CD4-positive, alpha-beta T cell treated with Interferon gamma for 1 hour (primary cell): Measurements from ENCODE around the gene AGAP1.
"Not testable (repeated sequence)": the region's sequence is repeated elsewhere in the genome, so short reads cannot be mapped to it uniquely, and the experiment has no call there.

ENCODE experiments used
- DNase-seq: peaks from one replicate; pipeline ENCODE4 v3.0.0-alpha.2; 2020

The AGAP1 gene

DNA sequence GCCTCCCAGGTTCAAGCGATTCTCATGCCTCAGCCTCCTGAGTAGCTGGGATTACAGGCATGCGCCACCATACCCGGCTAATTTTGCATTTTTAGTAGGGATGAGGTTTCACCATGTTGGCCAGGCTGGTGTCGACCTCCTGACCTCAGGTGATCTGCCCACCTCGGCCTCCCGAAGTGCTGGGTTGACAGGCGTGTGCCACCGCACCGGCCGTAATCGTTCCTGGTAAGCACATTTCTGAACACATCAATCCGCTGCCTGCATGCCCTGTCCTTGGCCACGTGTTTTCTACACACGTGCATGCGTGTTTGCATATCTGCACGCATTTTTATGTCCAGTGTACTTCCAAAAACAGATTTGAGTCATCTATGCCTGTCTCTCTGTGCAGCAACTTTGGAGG lies 597.0 kb downstream of the AGAP1 start:
- DNase-seq, result not testable (repeated sequence)

DNA sequence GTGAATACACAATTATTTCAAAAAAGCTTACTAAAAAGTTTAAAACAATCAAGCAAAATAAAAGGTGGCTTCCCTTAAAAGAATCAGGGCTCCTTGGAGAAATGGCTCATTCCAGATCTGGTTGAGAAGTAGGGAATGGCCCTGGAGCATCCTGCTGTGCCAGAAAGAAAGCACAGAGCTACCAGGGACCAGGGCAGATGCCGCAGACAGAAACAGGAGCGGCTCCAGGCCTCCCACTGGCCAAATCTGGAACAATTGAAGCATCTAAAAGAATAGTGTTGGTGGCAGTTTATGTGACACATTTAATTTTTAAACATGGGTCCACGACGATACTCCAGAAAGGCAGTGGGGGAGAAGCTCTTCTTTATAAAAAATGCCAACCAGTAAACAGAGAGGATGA lies 598.9 kb downstream of the AGAP1 start:
- DNase-seq, result no peak

DNA sequence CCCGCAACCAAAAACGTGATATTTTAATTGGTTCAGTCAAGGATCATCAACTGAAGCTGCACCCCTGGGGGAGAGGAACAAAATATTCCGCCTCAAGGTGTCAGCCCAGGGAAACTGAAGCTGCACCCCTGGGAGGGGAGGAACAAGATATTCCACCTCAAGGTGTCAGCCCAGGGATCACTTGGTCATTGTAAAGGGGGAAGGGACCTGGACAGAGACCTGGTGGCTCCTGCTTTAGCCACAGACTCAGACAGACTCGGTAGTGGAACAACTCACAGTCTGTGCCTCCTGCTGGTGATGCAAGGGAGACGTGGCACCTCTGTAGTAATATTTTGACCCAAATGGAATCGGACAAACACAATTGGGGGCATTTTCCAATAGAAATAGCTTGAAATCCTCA lies 599.3 kb downstream of the AGAP1 start:
- no peak for DNase-seq

DNA sequence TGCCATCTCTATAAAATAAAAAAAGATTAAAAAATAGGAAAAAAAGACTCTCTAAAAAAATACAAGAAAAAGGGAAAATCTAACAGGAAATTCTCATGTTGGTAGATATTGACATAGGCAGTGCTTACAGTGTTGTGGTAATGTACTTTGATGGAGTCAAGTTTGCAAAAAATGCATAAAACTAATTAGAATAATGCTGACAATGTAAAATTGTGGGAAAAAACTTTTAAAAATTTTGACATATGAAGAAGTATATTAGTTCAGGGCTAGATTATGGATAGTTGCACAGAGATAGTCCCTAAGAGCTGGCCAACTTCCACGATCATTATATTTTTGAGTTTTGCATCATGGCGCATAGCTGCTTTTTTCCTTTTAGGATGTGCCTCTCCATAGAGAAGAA lies 601.7 kb downstream of the AGAP1 start:
- no peak for DNase-seq

DNA sequence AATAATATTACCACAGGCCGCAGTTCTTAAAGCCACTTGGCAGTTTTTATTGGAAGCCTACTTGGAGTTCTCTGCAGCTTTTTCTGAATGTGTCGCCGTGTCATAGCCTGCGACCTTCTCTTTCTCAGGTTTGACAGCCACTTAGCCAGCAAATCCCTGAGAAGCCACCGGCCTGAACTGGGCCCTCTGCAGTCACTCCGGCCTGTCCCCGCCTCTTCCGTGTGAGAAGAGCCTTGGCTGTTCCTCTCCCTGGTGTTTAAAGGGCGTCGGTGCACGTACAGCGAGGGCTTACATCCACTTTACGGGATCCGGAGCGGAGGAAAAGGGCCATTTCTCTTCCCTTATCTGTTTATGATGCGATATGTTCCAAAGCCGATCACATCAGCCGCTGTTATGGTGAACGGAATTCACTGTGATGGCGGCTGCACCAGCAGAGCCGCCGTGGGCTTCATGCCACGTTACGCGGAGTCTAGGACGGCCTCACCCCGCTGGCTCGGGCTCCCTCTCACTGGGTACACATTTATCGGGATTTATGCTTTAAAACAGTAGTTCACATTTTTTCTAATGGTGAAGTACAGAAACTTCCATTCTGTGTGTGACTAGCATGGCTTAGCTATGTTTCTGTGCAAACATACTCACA lies 607.6 kb downstream of the AGAP1 start:
- no peak for DNase-seq

DNA sequence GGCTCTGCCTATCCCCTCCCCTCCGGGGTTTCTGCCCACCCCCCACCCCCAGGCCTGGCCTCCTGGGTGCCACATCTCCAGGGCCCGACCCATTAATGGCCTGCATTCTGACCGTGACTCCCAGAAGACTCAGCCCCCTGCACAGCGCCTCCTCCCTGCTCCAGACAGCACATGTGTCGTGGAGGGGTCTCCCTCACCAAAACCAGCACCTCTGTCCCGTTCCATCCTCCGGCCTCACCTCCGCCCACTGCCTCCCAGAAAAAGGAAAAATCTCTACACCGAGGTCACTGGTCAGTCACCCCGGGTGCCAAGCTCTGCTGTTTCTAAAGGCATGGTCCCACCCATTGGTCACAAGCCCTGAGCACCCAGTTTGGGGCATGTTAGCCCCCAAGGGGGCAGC lies 609.1 kb downstream of the AGAP1 start:
- DNase-seq, result no peak

DNA sequence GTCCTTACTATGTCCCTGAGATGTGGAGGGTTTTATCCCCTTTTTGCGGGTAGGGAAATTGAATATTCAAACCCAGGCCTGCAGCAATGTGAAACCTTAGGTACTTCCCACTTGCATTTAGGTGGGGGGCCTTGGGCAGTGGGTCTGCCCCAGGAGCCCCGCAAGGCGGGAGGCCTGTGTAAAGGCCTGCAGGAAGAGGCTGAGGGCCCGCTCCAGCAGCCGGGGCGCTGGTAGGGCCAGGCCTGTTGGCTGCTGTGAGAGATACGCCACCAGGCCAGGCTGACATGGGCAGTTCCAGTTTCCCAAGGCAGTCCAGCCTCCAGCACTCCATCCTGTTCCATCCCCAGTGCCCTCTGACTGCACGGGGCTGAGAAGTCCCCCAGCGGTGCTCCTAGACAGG lies 610.1 kb downstream of the AGAP1 start:
- no peak for DNase-seq

DNA sequence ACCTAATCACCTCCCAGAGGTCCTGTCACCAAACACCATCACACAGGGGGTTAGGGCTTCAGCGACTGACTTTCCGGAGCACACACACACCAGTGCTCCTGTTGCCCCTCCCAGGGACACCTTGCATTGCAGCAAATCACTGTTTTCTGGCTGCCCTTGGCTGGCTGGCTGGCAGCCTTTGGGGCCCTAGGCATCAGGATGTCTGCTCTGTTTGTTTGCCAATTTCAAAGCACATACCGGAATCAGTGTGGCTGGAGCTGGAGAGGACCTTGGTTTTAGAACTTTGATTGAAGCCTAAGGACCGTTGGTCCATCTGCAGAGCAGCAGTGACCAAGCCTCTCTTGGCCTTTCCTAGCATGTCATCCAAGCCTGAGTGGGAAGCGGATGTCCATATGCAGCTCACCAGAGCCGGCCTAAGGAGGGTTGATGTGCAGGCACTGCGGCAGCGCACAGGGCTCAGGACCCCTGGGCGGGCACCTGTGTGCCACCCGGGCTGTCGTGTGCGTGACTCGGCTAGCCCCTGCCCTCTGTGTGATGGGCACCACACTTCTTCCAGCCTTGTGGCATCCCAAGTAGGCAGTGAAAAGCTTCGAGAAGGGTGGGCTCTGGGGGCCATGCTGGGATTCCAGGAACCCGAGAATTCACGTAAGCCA lies 612.2 kb downstream of the AGAP1 start:
- no peak for DNase-seq

DNA sequence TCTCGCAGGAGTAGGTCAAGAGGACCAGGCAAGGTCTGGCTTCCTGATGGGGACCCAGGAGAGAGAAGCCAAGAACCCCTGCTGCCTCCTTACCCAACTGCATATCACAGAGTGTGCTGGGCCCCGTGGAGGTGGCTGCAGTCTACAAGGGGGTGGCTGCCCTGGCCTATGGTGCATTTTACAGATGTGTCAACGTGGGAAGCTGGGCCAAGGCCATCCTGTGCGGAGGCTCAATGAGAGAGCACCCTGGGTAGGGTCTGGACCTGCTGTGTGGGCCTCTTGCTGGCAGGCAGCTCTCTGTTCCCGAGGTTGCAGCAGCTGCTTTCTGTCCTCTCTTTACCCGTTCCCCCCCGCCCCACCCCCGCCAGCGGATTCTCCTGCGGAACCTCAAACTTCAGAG lies 612.9 kb downstream of the AGAP1 start:
- no peak for DNase-seq

DNA sequence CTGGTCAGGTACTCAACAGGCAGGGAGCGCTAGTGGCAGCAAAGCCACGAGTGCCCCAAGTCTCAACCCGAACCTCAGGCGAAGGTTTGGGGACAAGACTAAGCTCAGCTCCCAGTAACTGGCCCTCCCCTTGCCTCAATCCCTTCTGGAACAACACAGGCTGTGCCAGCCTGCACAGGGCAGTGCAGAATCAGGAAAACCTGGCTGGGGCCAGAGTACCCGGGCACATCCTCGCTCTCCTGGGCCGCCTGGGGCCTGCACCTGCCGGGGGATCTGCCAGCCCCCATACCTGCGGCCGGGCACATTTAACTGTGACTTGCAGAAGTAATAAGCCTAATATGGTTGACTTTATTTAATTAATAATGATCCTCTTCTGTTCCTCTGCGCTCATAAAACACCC lies 613.7 kb downstream of the AGAP1 start:
- no peak for DNase-seq

DNA sequence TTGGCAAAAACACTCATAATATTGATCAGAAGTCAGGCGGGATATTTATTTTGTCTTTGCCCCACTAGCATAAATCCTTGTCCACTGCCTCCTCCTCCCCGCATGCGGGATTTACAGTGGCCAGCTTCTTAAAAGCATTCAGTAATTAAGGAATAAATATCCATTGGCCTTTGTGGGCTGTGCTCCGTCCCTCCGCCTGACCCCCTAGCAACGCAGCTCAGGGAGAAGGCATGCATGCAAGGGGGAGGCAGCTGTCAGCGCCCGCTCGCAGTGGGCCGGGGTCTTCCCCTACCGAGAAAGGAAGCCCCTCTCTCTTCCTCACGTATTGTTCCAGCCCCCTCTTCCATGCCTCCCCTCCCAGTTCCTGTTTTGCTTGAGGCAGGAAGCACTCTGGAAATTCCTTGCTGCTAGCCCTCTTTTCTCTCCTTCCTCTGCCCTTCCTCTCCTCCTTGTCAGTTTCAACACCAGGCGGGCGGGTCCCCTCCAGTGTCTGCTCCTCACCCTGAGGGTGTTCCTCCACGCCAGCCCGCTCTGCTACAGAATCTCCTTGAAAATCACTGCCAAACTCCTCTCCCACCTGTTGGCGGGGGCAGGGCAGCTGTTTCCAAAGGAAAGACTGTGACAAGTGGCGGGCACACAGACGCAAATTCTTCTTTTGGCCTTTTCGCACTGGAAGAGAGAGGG lies 614.2 kb downstream of the AGAP1 start:
- no peak for DNase-seq

DNA sequence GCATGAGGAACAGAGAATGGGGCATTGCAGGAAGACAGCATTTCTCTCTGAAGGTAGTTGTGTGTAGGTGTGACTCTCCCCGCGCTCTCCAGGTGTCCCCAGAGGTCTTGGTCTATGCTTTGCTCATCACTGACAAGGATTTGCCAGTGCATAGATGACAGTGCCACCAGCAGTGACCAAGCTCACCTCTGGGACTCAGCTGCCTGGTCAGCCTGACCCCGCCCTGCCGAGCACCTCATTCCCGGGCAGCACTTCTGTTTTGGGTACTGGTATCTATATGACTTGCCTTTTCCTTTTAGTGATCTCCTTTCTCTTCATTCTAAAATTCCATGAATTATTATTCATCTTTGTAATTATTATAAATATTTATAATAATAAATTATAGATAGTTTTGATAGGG lies 615.2 kb downstream of the AGAP1 start:
- DNase-seq, result no peak

DNA sequence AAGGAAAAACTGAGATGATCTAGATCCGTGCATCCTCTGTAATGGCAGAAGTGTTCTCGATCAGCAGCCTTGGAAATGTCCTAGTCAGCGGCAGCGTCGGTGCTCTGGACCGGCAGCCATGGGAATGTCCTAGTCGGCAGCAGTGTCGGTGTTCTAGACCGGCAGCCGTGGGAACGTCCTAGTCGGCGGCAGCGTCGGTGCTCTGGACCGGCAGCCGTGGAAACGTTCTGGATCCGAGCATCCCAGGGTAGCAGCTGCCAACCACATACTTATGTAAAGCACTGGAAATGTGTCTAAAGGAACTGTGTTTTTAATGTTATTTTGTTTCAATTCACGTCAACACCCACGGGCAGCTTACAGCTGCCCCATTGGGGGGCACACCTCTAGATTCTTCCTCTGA lies 615.6 kb downstream of the AGAP1 start:
- DNase-seq, result no peak

DNA sequence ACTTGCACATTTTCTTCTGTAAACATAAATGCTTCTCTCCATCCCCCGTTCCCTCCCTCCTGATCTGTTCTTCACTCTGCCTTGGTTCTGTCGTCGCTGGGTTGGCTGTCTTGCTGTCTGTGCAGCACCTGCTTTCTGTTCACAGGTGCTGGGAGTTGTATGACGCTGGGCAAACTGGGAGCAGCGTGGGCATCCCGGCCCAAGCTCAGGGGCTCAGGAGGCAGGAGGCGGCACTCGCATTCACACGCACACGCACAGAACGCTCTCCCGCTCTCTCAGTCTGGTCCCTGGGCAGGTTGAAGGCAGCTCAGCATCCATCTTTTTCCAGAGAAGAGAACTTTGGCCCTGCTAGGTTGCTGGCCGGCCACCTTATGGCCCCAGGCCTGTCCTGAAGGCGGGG lies 618.6 kb downstream of the AGAP1 start:
- DNase-seq, result no peak

DNA sequence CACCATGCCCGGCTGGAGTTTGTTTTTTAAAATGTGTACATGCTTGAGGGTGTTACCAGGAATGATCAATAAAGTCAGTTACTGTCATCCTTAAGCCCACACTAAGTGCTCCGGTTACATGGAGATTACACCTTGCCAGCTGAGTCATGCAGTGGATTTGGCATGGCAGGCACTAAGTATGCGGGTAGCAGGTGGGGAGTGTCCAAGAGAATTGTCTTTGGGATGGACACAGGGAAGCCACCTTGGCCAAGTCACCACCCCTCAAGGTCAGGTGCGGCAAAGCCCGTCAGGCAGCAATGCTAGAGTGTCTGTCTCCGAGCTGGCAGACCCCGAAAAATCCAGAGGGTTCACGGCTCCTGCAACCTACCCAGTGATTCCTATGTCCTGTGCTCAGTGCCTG lies 619.6 kb downstream of the AGAP1 start:
- no peak for DNase-seq

DNA sequence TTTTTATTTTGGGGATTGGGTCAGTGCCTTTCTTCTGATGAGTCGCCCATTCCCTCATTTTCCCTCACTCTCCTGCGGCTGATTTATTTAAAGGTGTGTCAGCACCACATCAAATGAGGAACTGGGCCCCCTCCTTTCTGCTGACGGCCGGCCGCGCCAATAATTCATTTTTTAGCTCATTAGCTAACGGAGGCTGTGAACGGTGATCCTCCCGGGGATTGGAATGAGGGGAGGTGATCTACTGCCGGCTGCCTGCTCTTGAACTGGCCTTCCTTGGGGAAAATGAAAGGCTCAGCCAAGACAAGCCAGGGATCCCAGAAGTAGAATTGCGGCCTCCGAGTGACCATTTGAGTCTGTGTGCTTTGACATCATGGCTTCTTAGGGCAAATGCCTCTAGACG lies 620.1 kb downstream of the AGAP1 start:
- DNase-seq, result no peak

DNA sequence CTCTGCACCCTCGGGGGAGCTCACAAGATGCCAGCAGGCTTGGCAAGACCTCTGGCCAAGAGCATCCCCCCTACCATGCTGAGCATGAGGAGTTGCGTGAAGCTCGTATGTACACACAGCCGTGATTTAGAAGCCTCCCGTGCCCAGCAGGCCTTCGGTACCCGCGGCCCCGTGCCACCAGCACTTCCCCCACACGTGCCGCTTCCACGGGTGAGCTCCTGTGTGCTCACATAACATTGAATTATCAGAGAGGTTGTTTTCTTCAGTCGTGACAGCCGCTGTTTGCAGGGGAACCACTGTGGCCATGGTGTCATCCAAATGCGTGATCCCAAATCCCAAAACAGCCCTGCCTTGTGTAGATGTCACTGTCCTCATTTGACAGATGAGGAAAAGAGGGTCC lies 621.1 kb downstream of the AGAP1 start:
- DNase-seq, result no peak

DNA sequence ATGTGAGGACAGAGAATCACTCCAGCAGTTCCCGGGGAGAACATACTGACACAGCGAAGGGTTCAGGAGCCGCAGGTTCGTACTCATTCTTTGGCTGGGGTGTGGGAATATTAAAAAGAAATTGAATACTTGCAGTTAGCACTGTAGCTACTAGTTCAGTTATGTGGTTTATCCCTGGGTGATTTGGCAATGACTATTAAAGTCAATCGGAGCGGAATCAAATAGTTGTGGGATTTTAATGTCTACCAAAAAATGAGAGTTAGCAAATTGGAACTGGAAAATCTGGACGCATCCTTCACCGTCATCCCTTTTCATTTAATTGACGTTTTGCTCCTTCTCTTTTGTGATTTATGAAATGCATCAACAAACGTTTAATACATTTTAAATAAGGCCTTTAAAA lies 623.6 kb downstream of the AGAP1 start:
- no peak for DNase-seq

DNA sequence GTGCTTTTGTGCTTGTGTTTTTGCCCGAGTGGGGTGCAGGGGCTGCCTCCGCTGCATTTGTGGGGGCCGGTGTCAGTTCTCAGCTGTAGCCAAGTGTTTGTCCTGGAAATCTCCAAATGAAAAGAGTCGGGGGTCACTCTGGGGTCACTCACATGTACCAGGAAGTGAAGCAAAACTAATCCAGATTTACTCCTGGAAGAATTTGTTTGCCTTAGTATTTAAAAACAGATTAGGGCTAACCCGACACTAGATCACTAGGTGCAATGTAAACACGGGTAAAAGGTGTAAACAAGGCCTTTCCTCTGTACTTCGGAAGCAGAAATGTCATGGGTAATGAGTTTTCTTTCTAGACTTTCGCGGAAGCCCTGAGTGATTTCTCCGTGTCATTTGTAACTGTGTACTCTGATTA lies 624.0 kb downstream of the AGAP1 start:
- no peak for DNase-seq

DNA sequence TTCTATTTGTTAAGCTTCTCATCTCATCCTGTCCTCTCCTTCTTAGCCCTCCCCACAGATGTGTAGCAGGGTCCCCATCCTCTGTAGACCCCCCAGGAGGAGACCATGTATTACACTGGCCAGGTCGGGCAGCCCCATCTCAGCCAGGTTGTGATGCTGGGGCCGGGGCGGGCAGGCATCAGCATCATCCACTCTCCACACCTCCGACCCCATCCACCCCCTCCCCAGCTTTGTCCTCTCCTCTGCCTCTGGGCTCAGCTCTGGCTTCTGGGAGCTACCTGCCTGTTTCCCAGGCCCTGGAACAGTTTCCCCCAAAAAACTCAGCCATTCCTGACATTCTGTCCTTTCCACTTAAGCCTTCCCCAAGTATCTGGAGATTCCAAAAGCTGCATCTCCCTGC lies 625.2 kb downstream of the AGAP1 start:
- DNase-seq, result no peak

DNA sequence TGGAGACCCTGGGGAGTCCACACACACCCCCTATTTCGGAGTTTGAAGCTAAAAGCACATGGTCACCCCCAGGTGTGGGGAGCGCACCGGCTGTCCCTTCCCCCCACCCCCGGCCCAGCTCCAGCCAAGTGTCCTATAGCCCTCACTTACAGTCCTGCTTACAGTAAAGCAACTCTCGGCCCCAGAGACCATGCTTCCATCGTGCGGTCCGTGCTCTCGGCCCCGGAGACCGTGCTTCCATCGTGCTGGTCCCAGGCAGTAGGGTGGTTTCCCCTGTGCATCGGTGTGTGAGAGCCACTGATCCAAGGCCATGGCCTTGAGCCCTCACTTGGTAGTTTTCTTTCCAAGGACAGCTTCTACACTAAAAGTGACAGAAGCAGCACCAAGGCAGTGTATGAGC lies 625.6 kb downstream of the AGAP1 start:
- no peak for DNase-seq

DNA sequence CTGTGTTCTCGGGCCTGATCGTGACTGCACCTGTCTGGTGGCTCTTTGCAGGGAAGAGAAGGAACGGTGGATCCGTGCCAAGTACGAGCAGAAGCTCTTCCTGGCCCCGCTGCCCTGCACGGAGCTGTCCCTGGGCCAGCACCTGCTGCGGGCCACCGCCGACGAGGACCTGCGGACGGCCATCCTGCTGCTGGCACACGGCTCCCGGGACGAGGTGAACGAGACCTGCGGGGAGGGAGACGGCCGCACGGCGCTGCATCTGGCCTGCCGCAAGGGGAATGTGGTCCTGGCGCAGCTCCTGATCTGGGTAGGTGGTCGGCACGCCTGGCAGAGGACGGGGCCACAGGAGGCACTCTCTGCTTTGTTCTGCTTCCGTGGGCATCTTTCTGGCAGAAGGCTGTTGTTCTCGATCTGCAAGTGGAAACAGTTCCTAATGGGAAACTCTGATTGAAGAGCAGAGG lies 626.3 kb downstream of the AGAP1 start:
- no peak for DNase-seq

DNA sequence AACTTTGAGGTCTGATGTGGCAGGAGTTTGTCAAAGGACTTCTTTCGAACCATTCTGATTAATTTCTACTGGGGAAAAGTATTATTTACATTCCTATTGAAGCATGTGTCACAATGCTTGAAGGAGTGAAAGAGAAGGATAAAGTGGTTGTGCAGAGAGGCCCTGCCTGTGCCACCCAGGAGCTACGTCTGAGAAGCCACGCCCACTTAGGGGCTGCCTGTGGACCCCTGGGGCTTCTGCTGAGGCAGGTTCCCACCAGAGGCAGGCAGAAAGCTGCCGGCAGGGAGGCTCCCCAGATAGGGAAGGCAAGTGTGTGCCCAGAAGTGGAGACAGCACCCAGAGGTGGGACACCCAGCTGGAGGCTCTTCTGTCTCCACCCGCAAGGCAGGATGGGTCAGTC lies 627.0 kb downstream of the AGAP1 start:
- no peak for DNase-seq

DNA sequence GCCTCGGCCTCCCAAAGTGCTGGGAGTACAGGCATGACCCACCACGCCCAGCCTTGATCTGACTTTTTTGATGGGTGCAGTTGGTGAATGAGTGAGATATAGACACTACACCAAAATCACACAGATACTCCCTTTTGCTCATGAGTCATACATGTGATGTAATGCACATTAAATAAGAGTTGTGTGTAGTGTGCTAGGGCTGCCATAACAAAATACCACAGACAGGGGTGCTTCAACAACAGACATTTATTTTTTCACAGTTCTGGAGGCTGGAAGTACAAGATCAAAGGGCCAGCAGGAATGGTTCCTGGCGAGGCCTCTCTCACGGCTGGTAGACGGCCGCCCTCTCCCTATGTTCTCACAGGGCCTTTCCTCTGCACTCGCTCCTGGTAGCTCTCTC lies 627.7 kb downstream of the AGAP1 start:
- DNase-seq, result no peak

DNA sequence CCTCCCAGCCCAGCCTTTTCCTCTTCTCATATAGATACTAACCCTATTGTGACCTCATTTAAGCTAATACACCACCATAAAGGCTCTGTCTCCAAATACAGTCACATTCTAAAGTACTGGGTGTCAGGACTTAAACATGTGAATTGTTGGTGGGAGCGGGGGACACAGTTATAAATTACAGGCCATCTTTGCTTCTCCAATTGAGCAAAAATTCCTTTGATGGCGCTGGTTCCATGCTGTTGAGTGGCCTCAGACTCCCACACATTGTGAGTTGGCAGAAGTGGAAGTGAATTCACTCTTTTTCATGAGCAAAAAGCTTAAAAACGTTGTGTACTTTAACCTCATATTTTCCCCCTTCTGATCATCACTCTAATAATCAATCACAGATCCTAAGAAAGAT lies 628.4 kb downstream of the AGAP1 start:
- DNase-seq, result no peak
